Immature natural killer cell (primary cell): Measurements from ENCODE around the gene HLX. TPM values are rescaled to one million over a fixed set of nuclear protein-coding genes. Genes with fewer than 3 reads are reported as not detected.

ENCODE experiments used
- DNase-seq, 3 donors: peaks; one replicate each; pipeline ENCODE4 v3.0.0; 2022; ENCODE audit warnings: mixed read lengths in 1 of 3
- H3K27ac Mint-ChIP-seq, 6 donors: one replicate each; pipeline ENCODE4 v1.8.0; 2020; ENCODE audit warnings: mixed read lengths in 6 of 6, mild to moderate bottlenecking in 5 of 6, inconsistent platforms in 4 of 6, moderate library complexity in 3 of 6
- H3K27me3 Mint-ChIP-seq, 3 donors: one replicate each; pipeline ENCODE4 v1.8.0; 2020 to 2021; ENCODE audit warnings: low read depth in 3 of 3, mild to moderate bottlenecking in 3 of 3, mixed read lengths in 3 of 3, moderate library complexity in 3 of 3, inconsistent platforms in 1 of 3
- H3K36me3 Mint-ChIP-seq, 3 donors: one replicate each; pipeline ENCODE4 v1.8.0; 2020; ENCODE audit warnings: mixed read lengths in 3 of 3, inconsistent platforms in 2 of 3, mild to moderate bottlenecking in 2 of 3
- H3K4me1 Mint-ChIP-seq, 2 donors: one replicate each; pipeline ENCODE4 v1.8.0; 2020; ENCODE audit warnings: inconsistent platforms in 2 of 2, mild to moderate bottlenecking in 2 of 2, mixed read lengths in 2 of 2, moderate library complexity in 1 of 2
- H3K4me3 Mint-ChIP-seq, 5 donors: one replicate each; pipeline ENCODE4 v1.8.0; 2020; ENCODE audit warnings: mild to moderate bottlenecking in 5 of 5, mixed read lengths in 5 of 5, inconsistent platforms in 3 of 5, moderate library complexity in 3 of 5
- H3K9me3 Mint-ChIP-seq, 6 donors: one replicate each; pipeline ENCODE4 v1.8.0; 2020; ENCODE audit warnings: mild to moderate bottlenecking in 6 of 6, mixed read lengths in 6 of 6, inconsistent platforms in 4 of 6, moderate library complexity in 3 of 6
- polyA plus RNA-seq, 3 donors: library from polyadenylated mRNA; unstranded; fragments of 300-500 nt; fragmentation: Illumina TruSeq; gene quantifications; one replicate each; pipeline ENCODE4 v1.2.3, GENCODE V29; 2021

The HLX gene
- polyA plus RNA-seq, 3 donors from 2014 or later, result 0.09 TPM; not detected in 2

DNA sequence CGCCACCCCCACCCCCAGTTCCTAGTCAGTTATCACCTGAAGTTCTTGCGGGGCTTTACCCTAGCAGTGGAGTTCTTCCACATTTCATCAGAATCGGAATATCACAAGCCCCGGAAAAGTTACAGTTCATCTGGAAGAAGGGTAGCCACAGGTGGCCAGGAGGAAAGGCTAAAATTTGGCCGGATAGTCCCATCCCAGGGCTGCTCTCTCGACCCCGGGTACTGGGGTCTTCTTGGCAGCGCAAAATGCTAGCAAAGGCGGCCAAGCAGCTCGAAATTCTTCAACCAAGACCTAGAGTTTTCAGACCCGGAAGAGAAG, 7.9 kb downstream of the HLX start:
- peaks cover 0 to 1% of the 10 kb centered on the region in 2 donors for H3K4me1 Mint-ChIP-seq
- DNase-seq, result no peak
- no peak overlapping the region for H3K4me3 Mint-ChIP-seq
- H3K27ac Mint-ChIP-seq, result no peak overlapping the region
- peaks cover 0 to 5% (median 0%) of the 10 kb centered on the region in 6 donors for H3K9me3 Mint-ChIP-seq
- peaks cover 5 to 47% (median 24%) of the 10 kb centered on the region in 3 donors for H3K27me3 Mint-ChIP-seq
- H3K36me3 Mint-ChIP-seq, result peaks cover 0 to 4% (median 3%) of the 10 kb centered on the region in 3 donors

DNA sequence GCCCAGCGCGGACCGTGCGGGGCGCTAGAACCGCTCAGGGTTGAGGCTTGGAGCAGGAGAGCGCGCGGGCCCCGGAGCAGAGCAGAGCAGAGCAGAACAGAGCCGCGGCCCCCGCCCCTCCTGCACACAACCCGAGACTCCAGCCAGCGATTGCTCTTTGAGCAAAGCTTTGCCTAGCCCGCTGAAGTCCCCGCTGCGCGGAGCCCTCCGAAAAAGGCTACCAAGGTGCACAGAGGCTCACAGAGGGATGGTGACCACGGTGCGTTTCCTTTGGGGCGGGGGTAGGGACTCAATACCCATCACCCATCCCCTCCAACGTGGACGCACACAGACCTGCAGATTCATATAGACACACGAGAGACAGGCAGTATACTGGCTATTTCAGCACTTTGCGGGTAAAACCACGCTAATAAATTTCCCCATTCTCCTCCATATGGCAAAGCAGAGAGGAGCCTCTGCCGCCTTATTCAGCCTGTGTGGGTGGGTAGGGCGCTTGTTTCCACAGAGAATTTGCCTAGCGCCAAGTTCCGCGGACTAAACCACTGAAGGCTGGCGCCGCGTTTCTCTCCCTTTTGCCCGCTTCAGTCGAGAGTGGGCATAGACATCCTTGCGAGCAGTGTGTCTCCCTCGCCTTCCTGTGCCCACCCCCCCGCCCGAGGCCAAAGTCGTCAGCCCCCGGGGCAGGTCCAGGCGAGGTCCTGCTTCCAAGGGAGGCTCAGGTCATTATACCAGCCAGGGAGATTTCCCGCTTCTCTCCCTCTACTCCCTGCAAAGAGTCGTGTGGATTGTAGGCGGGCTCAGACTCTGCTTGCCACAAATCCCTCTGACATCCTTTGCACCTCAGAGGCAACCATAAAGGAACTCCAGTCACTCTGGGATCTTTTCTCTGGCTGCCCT, 8.5 kb downstream of the HLX start:
- no peaks in the 10 kb centered on the region for H3K4me1 Mint-ChIP-seq
- peaks cover 0 to 4% (median 3%) of the 10 kb centered on the region in 3 donors for H3K36me3 Mint-ChIP-seq
- H3K4me3 Mint-ChIP-seq, result peak overlapping the region in 1 of 5 donors; percentile 23
- H3K27me3 Mint-ChIP-seq, result peaks cover 5 to 42% (median 30%) of the 10 kb centered on the region in 3 donors
- H3K9me3 Mint-ChIP-seq, result peaks cover 0 to 5% (median 0%) of the 10 kb centered on the region in 6 donors
- DNase-seq, result no peak
- H3K27ac Mint-ChIP-seq, result no peak overlapping the region

DNA sequence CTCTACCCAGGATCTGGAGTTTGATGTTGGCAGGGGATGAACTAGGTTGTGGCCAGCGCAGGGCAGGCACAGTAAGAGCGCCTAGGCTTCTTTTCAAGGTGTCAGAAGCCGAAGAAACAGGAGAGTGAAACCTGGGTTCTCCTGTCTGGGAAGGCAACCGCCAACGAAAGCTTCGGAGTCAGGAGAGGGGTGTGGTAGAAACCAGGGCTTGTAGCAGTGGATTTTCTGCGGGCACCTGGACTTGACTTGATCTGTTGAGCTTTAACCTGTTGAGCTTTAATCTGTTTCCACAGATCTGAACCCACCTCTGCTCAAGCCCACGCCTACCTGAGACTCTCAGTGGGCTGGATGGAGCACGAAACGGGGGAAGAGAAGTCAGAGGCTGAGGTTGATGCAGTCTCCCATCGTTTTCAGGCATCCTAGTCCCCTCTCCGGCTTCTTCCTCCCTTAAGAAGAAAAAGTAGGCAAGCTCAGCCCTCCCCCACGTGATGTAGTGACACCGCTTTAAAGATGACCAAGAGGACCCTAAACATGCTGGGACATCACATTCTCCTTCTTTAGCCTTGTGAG, 9.3 kb downstream of the HLX start:
- H3K4me3 Mint-ChIP-seq, result no peak overlapping the region
- no peak for DNase-seq
- peaks cover 0 to 9% (median 3%) of the 10 kb centered on the region in 3 donors for H3K36me3 Mint-ChIP-seq
- H3K4me1 Mint-ChIP-seq, result peaks cover 0 to 3% of the 10 kb centered on the region in 2 donors
- H3K27me3 Mint-ChIP-seq, result peaks cover 10 to 44% (median 32%) of the 10 kb centered on the region in 3 donors
- peaks cover 0 to 6% (median 3%) of the 10 kb centered on the region in 6 donors for H3K9me3 Mint-ChIP-seq
- H3K27ac Mint-ChIP-seq, result no peak overlapping the region

DNA sequence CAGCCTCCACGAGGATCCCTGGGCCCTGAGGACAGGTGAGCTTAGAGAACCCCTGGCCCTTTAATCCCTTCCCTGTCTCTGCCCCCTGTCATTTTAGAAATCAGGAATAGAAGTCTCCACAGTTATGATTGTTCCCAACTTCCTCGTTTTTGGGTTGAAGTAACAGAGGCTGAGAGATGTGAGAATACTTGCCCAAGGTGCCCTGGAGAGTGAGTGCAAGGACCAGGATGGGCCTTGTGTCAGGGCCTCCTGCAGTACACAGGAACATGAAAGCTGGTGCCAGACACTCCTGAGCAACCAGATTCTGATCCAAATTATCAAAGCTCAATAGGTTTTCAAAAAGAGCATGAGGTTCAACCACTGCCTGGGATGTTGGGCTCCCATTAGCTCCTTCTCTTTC, 10.1 kb downstream of the HLX start:
- no peak overlapping the region for H3K4me3 Mint-ChIP-seq
- H3K36me3 Mint-ChIP-seq, result peaks cover 0 to 10% (median 3%) of the 10 kb centered on the region in 3 donors
- no peak for DNase-seq
- peaks cover 0 to 6% (median 3%) of the 10 kb centered on the region in 6 donors for H3K9me3 Mint-ChIP-seq
- H3K27ac Mint-ChIP-seq, result no peak overlapping the region
- H3K4me1 Mint-ChIP-seq, result peaks cover 0 to 6% of the 10 kb centered on the region in 2 donors
- H3K27me3 Mint-ChIP-seq, result peaks cover 13 to 44% (median 32%) of the 10 kb centered on the region in 3 donors

DNA sequence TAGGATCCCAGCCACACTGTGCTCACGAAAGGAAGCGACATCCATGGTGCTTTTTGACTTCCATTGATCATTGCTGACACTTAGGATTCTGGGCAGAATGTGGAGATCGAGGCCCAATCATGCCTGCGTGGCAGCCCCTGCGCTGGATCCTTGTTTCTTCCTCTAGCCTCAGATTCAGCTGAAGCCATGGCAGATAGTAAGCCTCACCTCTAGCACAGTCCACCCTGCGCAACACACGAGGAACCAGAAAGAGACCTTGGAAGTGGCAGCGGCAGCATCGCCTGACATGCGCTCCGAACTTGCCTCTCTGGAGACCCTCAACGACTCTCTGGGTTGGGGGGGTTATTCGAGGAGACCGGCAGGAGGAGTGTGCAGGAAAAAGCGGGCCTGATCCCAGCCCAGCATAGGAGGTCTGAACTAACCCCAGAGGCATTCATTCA, 10.6 kb downstream of the HLX start:
- peaks cover 0 to 10% (median 3%) of the 10 kb centered on the region in 3 donors for H3K36me3 Mint-ChIP-seq
- no peak overlapping the region for H3K4me3 Mint-ChIP-seq

DNA sequence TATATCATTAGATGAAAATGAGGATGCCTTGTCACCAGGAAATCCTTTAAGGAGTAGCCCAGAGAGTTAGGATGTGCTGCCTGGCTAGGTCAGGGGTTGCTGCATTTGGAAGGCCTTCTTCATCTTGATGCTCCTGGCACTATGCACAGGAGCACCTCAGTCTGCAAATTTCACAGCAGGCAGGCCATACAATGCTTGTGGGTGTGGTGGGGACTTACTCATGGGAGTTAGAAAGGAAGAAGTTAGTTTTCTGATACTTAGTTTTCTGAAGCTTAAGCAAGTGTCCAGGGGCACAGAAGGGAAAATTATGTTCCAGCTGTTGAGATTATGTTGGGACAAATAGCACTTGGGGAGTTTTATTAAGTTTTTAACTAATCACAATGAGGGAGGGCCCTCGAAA, 11.4 kb downstream of the HLX start:
- DNase-seq, result no peak
- Mint-ChIP-seq H3K9me3 (peaks cover 0 to 6% (median 4%) of the 10 kb centered on the region in 6 donors), H3K4me1 (peaks cover 0 to 6% of the 10 kb centered on the region in 2 donors), H3K27me3 (peaks cover 16 to 44% (median 32%) of the 10 kb centered on the region in 3 donors), H3K36me3 (peaks cover 0 to 10% (median 3%) of the 10 kb centered on the region in 3 donors), H3K27ac (no peak overlapping the region), H3K4me3 (no peak overlapping the region)

More for the DNA sequence above, 10.6 kb downstream of the HLX start:
- H3K4me1 Mint-ChIP-seq, result peaks cover 0 to 6% of the 10 kb centered on the region in 2 donors
- H3K27ac Mint-ChIP-seq, result no peak overlapping the region
- peaks cover 16 to 44% (median 32%) of the 10 kb centered on the region in 3 donors for H3K27me3 Mint-ChIP-seq
- DNase-seq, result no peak
- H3K9me3 Mint-ChIP-seq, result peaks cover 0 to 6% (median 2%) of the 10 kb centered on the region in 6 donors

DNA sequence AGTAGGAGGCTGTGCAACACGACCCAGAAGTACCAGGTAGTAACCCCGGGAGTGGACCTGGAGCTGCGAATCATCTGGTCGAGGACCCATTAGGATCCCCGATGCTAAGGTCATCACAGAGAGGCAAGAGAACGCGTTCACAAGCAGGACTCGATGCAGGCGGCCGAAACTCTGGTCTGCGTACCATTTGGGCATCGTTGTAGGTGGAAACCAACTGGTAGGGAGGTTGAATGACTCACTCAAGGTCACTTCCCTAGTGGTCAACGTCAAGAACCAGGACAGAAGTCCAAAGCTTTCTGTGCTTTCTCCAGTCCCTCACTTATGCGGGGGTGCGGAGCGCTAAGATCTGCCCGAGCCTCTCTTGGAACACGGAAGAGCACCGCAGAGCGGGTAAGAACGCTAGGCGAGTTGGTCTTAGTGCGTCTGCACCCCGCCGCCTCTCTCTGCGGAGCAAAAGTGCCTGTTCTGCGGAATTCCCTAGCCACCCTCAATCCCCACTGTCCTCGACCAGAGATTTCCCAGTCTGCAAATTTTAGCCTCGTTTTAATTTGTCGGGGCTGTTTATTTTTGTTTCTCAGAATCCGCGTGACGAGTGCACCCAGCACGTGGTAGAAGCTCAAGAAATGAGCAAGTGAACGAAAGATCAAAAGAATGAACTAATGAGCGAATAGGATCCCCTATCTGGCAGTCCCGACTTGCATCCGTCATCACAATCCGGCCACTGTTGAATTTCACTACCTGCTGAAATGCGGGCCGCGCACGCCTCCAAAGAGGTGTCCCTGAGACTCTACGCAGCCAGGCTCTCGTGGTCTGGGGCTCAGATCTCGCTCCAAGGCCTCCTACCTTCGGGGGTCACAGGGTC, 12.2 kb downstream of the HLX start:
- H3K27me3 Mint-ChIP-seq, result peaks cover 17 to 38% (median 32%) of the 10 kb centered on the region in 3 donors
- peaks cover 0 to 6% (median 4%) of the 10 kb centered on the region in 6 donors for H3K9me3 Mint-ChIP-seq
- no peak for DNase-seq
- H3K27ac Mint-ChIP-seq, result no peak overlapping the region
- H3K4me1 Mint-ChIP-seq, result peaks cover 0 to 6% of the 10 kb centered on the region in 2 donors
- peaks cover 0 to 10% (median 3%) of the 10 kb centered on the region in 3 donors for H3K36me3 Mint-ChIP-seq
- H3K4me3 Mint-ChIP-seq, result peak overlapping the region in 1 of 5 donors; percentile 4

DNA sequence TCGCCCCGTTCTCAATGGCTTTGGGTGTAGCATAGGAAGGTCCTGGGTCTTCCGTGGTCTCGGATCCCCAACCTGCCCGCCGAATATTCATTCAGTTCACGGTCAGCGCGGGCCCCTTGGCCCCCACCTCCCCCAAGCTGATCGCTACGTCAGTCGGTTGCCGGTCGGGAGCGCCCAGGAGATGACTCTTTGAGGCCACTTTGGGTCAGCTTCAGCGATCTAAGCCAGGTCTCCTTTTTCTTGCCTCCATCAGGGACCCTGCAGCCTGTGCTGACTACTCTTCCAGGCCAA, 12.8 kb downstream of the HLX start:
- peaks cover 0 to 6% (median 4%) of the 10 kb centered on the region in 6 donors for H3K9me3 Mint-ChIP-seq
- no peak for DNase-seq
- peaks cover 0 to 10% (median 3%) of the 10 kb centered on the region in 3 donors for H3K36me3 Mint-ChIP-seq
- H3K27me3 Mint-ChIP-seq, result peaks cover 17 to 36% (median 29%) of the 10 kb centered on the region in 3 donors
- peaks cover 0 to 6% of the 10 kb centered on the region in 2 donors for H3K4me1 Mint-ChIP-seq
- no peak overlapping the region for H3K4me3 Mint-ChIP-seq
- H3K27ac Mint-ChIP-seq, result no peak overlapping the region

DNA sequence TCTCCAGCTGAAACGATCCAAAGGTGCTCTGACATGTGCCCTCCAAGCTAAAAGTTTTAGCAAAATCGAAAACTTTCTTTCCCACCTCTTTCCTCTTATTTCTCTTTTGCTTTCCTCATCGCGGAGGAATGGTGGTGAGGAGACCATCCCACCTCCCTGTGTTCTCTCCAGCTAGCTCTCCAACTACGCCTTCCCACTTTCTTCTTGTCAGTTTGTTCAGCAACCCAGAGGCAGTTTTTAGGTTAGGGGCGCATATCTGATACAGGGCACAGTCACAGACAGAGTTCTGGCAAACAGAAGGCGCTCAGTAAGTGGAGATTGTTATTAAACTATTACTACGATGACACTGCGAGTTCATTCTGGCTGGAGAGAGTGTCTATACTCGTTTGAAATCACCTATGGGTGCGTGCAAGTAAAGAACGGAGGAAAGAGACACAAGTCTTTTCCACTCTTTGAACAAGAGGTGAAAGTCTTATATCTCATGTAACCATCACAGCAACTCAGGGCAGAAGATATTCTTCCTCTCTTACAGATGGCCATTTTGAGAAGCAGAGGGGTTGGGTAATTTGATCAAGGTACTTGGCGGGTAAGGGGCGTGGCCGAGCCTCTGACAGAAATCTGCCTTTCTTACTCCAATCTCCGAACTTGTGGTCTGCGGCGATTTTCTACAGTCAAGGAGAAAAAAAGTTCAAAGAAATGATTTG, 13.9 kb downstream of the HLX start:
- DNase-seq, result no peak
- Mint-ChIP-seq H3K4me3 (no peak overlapping the region), H3K4me1 (peaks cover 0 to 6% of the 10 kb centered on the region in 2 donors), H3K27me3 (peaks cover 15 to 36% (median 25%) of the 10 kb centered on the region in 3 donors), H3K9me3 (peaks cover 0 to 6% (median 4%) of the 10 kb centered on the region in 6 donors), H3K27ac (no peak overlapping the region), H3K36me3 (peaks cover 0 to 10% (median 3%) of the 10 kb centered on the region in 3 donors)

DNA sequence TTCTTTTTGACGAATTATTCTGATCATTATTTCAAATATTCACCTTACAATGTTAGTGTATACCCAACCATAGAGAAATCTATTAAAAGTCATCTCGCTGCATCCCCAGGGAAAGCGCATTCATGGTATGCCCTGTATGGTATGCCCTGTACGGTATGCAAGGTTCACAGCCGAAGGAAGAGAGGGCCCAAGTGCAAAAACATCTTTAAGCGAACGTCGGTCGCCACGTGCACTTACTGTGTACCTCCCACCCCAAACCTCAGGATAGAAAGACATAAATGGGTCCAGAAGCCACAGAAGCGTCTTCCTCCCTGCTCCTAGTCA, 14.4 kb downstream of the HLX start:
- Mint-ChIP-seq H3K4me1 (peaks cover 0 to 6% of the 10 kb centered on the region in 2 donors), H3K9me3 (peaks cover 0 to 6% (median 4%) of the 10 kb centered on the region in 6 donors), H3K27ac (no peak overlapping the region), H3K27me3 (peaks cover 14 to 35% (median 25%) of the 10 kb centered on the region in 3 donors), H3K4me3 (peak overlapping the region in 2 of 5 donors; percentile 56), H3K36me3 (peaks cover 0 to 10% (median 3%) of the 10 kb centered on the region in 3 donors)
- no peak for DNase-seq

DNA sequence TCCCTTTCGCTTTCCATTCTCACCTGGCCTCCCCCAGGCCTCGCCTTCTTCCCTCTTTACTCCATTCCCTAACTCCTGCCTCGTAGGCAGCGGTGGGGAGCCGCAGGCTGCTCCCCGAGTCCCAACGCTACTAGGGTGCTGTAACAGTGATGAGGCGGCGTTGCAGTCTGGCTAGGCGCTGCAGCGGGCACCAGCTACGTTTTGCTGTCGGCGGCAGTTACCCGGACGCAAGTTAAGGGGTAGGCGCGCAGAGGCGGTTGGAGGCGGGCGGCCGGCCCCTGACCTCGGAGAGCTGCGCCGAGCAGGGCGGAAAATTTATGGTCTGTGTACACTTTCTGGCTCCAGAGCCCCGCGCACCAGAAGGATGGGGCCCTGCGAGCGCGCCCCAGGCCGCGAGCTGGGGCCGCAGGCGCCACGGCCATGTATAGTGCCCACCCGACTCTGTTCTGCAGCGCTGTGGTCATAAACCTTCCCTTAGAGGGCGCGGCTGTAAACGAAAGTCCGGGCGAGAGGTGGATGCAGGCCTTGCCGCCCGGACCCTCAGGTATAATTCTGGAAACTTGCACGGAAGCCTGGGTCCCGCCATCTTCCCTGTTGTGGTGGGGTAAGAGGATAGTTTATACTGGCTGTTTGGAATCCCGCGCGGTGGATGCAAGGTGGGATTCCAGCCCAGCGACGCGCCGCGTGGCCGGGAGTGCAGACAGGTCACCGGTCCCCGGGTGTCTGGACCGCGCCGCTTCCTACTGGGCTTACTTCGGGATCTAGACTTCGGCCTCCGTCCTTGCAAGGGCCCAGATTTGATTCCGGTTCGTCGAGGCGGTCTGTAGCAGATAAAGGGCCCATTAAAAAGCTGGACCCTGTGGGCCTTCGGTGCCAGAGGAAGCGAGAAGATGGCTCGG, 15.0 kb downstream of the HLX start:
- peaks cover 0 to 6% (median 4%) of the 10 kb centered on the region in 6 donors for H3K9me3 Mint-ChIP-seq

DNA sequence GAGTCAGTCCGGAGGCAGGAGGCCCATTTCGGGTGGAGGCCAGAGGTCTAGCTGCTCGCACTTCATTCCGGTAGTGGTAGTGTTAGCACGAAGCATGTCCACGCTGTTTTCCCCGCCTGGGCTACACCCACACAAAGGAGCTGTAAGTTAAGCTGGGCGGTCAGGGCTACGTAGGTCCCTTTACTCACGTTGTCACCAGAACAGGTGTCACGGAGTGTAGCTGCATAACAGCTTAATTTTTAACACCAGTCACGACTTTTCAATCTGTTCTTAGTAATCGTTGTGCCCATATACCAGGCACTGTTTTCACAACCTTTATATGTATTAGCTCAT, 15.6 kb downstream of the HLX start:
- Mint-ChIP-seq H3K9me3 (peaks cover 0 to 6% (median 4%) of the 10 kb centered on the region in 6 donors), H3K27me3 (peaks cover 15 to 36% (median 29%) of the 10 kb centered on the region in 3 donors), H3K27ac (no peak overlapping the region), H3K36me3 (peaks cover 0 to 10% (median 3%) of the 10 kb centered on the region in 3 donors), H3K4me3 (no peak overlapping the region), H3K4me1 (peaks cover 0 to 6% of the 10 kb centered on the region in 2 donors)
- DNase-seq, result no peak

More for the DNA sequence above, 15.0 kb downstream of the HLX start:
- peak overlapping the region in 2 of 5 donors; percentile 56 for H3K4me3 Mint-ChIP-seq
- H3K27me3 Mint-ChIP-seq, result peaks cover 14 to 37% (median 29%) of the 10 kb centered on the region in 3 donors
- H3K27ac Mint-ChIP-seq, result no peak overlapping the region
- DNase-seq, result no peak
- peaks cover 0 to 10% (median 3%) of the 10 kb centered on the region in 3 donors for H3K36me3 Mint-ChIP-seq
- H3K4me1 Mint-ChIP-seq, result peaks cover 0 to 6% of the 10 kb centered on the region in 2 donors
